Pancreas (tissue), 10 donors: ENCODE measurements around the gene ENKD1. TPM values are rescaled to one million over a fixed set of nuclear protein-coding genes. Genes with fewer than 3 reads are reported as not detected.

Experiments used
- ATAC-seq, 4 donors: fragments of 200-7000 bp; cut with Tn5 transposase; one replicate each; pipeline versions ENCODE4 v1.8.0 to v1.9.1; 2020; ENCODE audit warnings: mild to moderate bottlenecking in 4 of 4, moderate library complexity in 4 of 4
- DNase-seq, 6 donors: peaks; one replicate each; pipeline ENCODE4 v3.0.0-alpha.2; 2020
- FAIRE-seq: peaks from 2 replicates; lab custom pipeline; 2012; peaks lifted over from hg19 to GRCh38; lab: Jason Lieb, UNC
- H3K27ac ChIP-seq, 4 donors: fragments of 200-600 bp; sonication (generic); 1 replicate in 3 of 4; 2 replicates in 1 of 4; pipeline versions ENCODE4 v1.5.0 to v1.8.0; 2020
- H3K27me3 ChIP-seq, 4 donors: fragments of 200-600 bp; one replicate each; pipeline ENCODE4 v1.8.0; 2021
- H3K36me3 ChIP-seq, 3 donors: fragments of 200-600 bp; sonication (generic) in 1 of 3; one replicate each; pipeline versions ENCODE4 v1.5.0 to v1.8.0; 2020 to 2021
- H3K4me1 ChIP-seq, 3 donors: fragments of 200-600 bp; one replicate each; pipeline ENCODE4 v1.8.0; 2021
- H3K4me3 ChIP-seq, 4 donors: fragments of 200-600 bp; sonication (generic) in 2 of 4; one replicate each; pipeline versions ENCODE4 v1.5.0 to v1.8.0; 2020 to 2021
- H3K9me3 ChIP-seq, 4 donors: fragments of 200-600 bp; one replicate each; pipeline ENCODE4 v1.8.0; 2021
- CTCF ChIP-seq, 4 donors: fragments of 200-600 bp; sonication (generic) in 3 of 4; IDR thresholded peaks; one replicate each; pipeline versions ENCODE4 v1.5.0 to v1.8.0; 2021; ENCODE audit warnings: antibody characterized with exemption in 4 of 4
- WGBS, 2 donors: extraction: QIAGEN DNeasy Blood & Tissue Kit; methylation state at CpG; one replicate each; pipeline ENCODE4 v1.1.7; 2013; 5-methylcytosine and 5-hydroxymethylcytosine counted together
- intact Hi-C, 3 donors: fragments of 100-400 bp; cut with DNase I; formaldehyde crosslinking; loops; one replicate each; pipeline versions ENCODE4 v1.11.1 to v1.14.2; 2022
- polyA plus RNA-seq, 2 donors: library from polyadenylated mRNA; stranded (reverse); fragments of 200-250 nt; gene quantifications; one replicate each; pipeline ENCODE4 v1.2.3, GENCODE V29; 2013
- total RNA-seq, 6 donors: library from RNA; stranded (reverse); fragmentation: NEBNext Ultra II Directional in 4 of 6; extraction: Animal tissue kit (Norgen Biotek cat#: 25700) in 4 of 6; gene quantifications; one replicate each; pipeline versions ENCODE4 v1.2.1 to v1.2.4, GENCODE V29; 2021 to 2023
- donor health status: healthy with polysubstance abuse.
- donor health status: DM: no; HTN: no; CAD: no; lungs with moderate emphysema.
- donor health status: DM: no; HTN: no; CAD: no.
- donor health status: control.
- donor health status: control.
- donor health status: Bipolar disorder and iron deficiency.
- donor health status: DM: yes; HTN: yes; CAD: no.
- donor health status: DM: no; HTN: no; CAD: no.
- donor health status: DM: no; HTN: no; CAD: no.
- donor health status: DM: yes; HTN: yes; CAD: no.

Gene ENKD1
- total and polyA plus RNA-seq, 8 donors, result 24.3 to 171 (median 47.5) TPM

- FAIRE-seq (no peak), DNase-seq (peak; percentile 90 to 96 (median 92)), ATAC-seq (peak; percentile 74 to 87 (median 76))
- H3K27me3 ChIP-seq, result no peaks in the 10 kb centered on the region
- no peaks in the 10 kb centered on the region for H3K36me3 ChIP-seq
- H3K9me3 ChIP-seq, result no peaks in the 10 kb centered on the region
- peaks cover 23 to 33% (median 31%) of the 10 kb centered on the region in 3 donors for H3K4me1 ChIP-seq
- intact Hi-C loops, result loop anchor here in 1 of 3 donors (10.0 kb wide), 1 partner anchor 136 kb away; the partner anchor contains the start of gene RIPOR1
- no peak for TF ChIP-seq CTCF (IDR thresholded peaks at IDR 0.05)
- H3K27ac ChIP-seq, result peak within 1 kb of the TSS; percentile 75 to 95 (median 85)
- WGBS, 2 donors, result 0 to 1% methylated on average over 38 to 48 of the region's 48 CpGs
- peak within 1 kb of the TSS; percentile 78 to 89 (median 82) for H3K4me3 ChIP-seq
Measured at GRCh38 chr16:67660564-67661028, 6.0 kb downstream of the ENKD1 start, which contains the start of gene PARD6A. Gene PARD6A (plus strand): TSS chr16:67660960. CDS start chr16:67661039, 79 bp downstream.

- DNase-seq, result peak; percentile 85 to 95 (median 92)
- ATAC-seq, result peak; percentile 77 to 93 (median 83)
- H3K36me3 ChIP-seq, result no peaks in the 10 kb centered on the region
- TF ChIP-seq CTCF (IDR thresholded peaks at IDR 0.05), result no peak
- H3K4me1 ChIP-seq, result peaks cover 23 to 33% (median 31%) of the 10 kb centered on the region in 3 donors
- H3K27ac ChIP-seq, result peak within 1 kb of the TSS; percentile 75 to 95 (median 85)
- intact Hi-C loops, result loop anchor here in 1 of 3 donors (10.0 kb wide), 1 partner anchor 135 kb away; the partner anchor contains the start of gene RIPOR1
- H3K27me3 ChIP-seq, result no peaks in the 10 kb centered on the region
- WGBS, 2 donors, result 0 to 1% methylated on average over 74 to 83 of the region's 83 CpGs
- no peaks in the 10 kb centered on the region for H3K9me3 ChIP-seq
- no peak for FAIRE-seq
- H3K4me3 ChIP-seq, result peak within 1 kb of the TSS; percentile 78 to 89 (median 82)
Measured at GRCh38 chr16:67659675-67660563, 6.6 kb downstream of the ENKD1 start, which contains the start of gene ACD. Gene ACD (minus strand): TSS chr16:67660260. CDS start chr16:67660220, 40 bp downstream.

- H3K9me3 ChIP-seq, result no peaks in the 10 kb centered on the region
- H3K4me3 ChIP-seq, result peak overlapping the region; percentile 78 to 89 (median 82)
- no peak for TF ChIP-seq CTCF (IDR thresholded peaks at IDR 0.05)
- DNase-seq (peak in 1 of 6 donors; percentile 15), FAIRE-seq (no peak), ATAC-seq (no peak)
- H3K4me1 ChIP-seq, result peaks cover 23 to 32% (median 23%) of the 10 kb centered on the region in 3 donors
- H3K27ac ChIP-seq, result no peak overlapping the region
- H3K36me3 ChIP-seq, result no peaks in the 10 kb centered on the region
- H3K27me3 ChIP-seq, result no peaks in the 10 kb centered on the region
- 37% methylated on average over 19 to 21 of the region's 21 CpGs for WGBS, 2 donors
- intact Hi-C loops, result no loop called here
Measured at GRCh38 chr16:67658849-67659674, 7.5 kb downstream of the ENKD1 start.

GRCh38 chr16:67657751-67658518, 8.6 kb downstream of the ENKD1 start:
- Histone ChIP-seq H3K4me3 (no peak overlapping the region), H3K4me1 (peaks cover 19 to 22% (median 21%) of the 10 kb centered on the region in 3 donors), H3K27ac (no peak overlapping the region), H3K9me3 (no peaks in the 10 kb centered on the region), H3K27me3 (no peaks in the 10 kb centered on the region), H3K36me3 (no peaks in the 10 kb centered on the region)
- peak in 2 of 6 donors; percentile 18 to 74 for DNase-seq
- 88 to 94% methylated on average over 18 of the region's 18 CpGs for WGBS, 2 donors
- intact Hi-C loops, result no loop called here
- ATAC-seq, result no peak
- FAIRE-seq, result no peak
- TF ChIP-seq CTCF (IDR thresholded peaks at IDR 0.05), result no peak
